Left ventricle myocardium inferior (tissue), 1 donor: ENCODE measurements around the gene KIF25. TPM values are rescaled to one million over a fixed set of nuclear protein-coding genes. Genes with fewer than 3 reads are reported as not detected.
"Not testable (repeated sequence)": the region's sequence is repeated elsewhere in the genome, so short reads cannot be mapped to it uniquely, and the experiment has no call there.

Experiments used
- DNase-seq: peaks from one replicate; pipeline ENCODE4 v3.0.0-alpha.2; 2020
- H3K27ac ChIP-seq: fragments of 200-600 bp; replicated peaks from 2 replicates; pipeline ENCODE4 v1.8.0; 2021
- H3K27me3 ChIP-seq: fragments of 200-600 bp; 2 replicates; pipeline ENCODE4 v1.8.0; 2021; ENCODE audit warnings: low read depth
- H3K36me3 ChIP-seq: fragments of 200-600 bp; 2 replicates; pipeline ENCODE4 v1.8.0; 2021
- H3K4me1 ChIP-seq: fragments of 200-600 bp; 2 replicates; pipeline ENCODE4 v1.8.0; 2021
- H3K4me3 ChIP-seq: fragments of 200-600 bp; 2 replicates; pipeline ENCODE4 v1.8.0; 2021; ENCODE audit warnings: mild to moderate bottlenecking, moderate library complexity
- H3K9me3 ChIP-seq: fragments of 200-600 bp; replicated peaks from 2 replicates; pipeline ENCODE4 v1.8.0; 2021
- intact Hi-C: fragments of 100-400 bp; cut with micrococcal nuclease; formaldehyde crosslinking; loops from one replicate; pipeline ENCODE4 v1.11.0; 2022
- total RNA-seq: library from RNA; stranded (reverse); fragmentation: NEBNext Ultra II Directional; extraction: Animal tissue kit (Norgen Biotek cat#: 25700); gene quantifications from one replicate; pipeline ENCODE4 v1.2.1, GENCODE V29; 2021
- TF ChIP-seq, protein P1 (sequence below): fragments of 200-600 bp; IDR thresholded peaks from 2 replicates; pipeline ENCODE4 v1.8.0; 2021; ENCODE audit warnings: antibody characterized with exemption, mild to moderate bottlenecking, borderline replicate concordance
- donor health status: DM: no; HTN: yes; CAD: no; lungs with severe emphysema.

KIF25 gene
- total RNA-seq, 1 donor from 2014 or later: 0.22 TPM

DNA sequence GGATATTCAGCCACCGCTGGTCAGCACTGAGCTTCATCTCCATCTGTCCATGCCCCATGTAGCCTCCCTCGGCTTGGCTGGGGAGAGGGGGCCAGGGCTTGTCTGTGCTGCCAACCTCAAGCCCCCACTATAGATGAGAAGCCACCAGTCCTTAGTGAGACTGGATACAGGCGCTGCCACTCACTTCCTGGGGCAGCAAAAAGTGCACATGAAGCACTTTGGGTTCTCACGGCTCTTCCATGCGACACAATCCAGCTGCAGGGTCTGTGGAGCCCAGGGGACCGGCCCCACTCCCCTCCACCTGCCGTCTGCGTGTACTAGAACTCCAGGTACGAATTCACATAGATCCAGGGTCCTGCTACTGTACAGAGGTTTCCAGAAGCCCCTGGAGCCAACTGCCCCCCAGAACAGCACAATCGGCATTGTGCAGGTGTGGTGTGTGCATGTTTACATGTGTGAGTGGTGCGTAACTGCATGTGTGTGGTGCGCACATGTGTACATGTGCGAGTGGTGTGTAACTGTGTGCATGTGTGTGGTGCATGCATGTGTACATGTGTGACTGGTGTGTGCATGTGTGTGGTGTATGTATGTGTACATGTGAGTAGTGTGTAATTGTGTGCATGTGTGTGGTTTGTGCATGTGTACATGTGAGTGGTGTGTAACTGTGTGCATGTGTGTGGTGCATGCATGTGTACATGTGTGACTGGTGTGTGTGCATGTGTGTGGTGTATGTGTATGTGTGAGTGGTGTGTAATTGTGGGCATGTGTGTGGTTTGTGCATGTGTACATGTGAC is 76.7 kb downstream of the KIF25 start:
- Histone ChIP-seq H3K36me3 (no peaks in the 10 kb centered on the region), H3K9me3 (no peaks in the 10 kb centered on the region), H3K27ac (no peak overlapping the region), H3K4me3 (no peak overlapping the region), H3K27me3 (no peaks in the 10 kb centered on the region), H3K4me1 (peaks cover 5% of the 10 kb centered on the region)
- no peak for DNase-seq
- intact Hi-C loops: no loop called here
- TF ChIP-seq, protein P1, sequence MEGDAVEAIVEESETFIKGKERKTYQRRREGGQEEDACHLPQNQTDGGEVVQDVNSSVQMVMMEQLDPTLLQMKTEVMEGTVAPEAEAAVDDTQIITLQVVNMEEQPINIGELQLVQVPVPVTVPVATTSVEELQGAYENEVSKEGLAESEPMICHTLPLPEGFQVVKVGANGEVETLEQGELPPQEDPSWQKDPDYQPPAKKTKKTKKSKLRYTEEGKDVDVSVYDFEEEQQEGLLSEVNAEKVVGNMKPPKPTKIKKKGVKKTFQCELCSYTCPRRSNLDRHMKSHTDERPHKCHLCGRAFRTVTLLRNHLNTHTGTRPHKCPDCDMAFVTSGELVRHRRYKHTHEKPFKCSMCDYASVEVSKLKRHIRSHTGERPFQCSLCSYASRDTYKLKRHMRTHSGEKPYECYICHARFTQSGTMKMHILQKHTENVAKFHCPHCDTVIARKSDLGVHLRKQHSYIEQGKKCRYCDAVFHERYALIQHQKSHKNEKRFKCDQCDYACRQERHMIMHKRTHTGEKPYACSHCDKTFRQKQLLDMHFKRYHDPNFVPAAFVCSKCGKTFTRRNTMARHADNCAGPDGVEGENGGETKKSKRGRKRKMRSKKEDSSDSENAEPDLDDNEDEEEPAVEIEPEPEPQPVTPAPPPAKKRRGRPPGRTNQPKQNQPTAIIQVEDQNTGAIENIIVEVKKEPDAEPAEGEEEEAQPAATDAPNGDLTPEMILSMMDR: no peak

DNA sequence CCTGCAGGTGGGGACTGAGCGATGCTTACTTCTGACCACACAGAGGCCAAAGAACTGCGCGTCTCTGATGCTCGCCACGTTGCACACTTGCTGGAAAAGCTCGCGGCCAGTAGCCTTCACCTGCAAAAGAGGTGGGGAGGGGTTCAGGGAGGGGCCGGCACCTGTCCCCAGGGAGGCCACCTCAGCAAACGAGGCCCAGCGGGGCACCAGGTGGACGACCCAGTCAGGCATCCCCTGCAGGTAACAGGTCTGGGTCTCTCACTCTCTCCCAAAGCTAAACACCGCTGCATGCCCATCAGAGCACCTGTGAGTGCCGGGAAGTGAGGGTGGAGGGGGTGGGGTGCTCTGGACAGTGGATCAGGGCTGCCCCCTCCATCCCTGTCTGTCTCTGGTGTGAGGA is 77.7 kb downstream of the KIF25 start:
- no peak overlapping the region for H3K4me3 ChIP-seq
- no peak overlapping the region for H3K27ac ChIP-seq
- H3K9me3 ChIP-seq: no peaks in the 10 kb centered on the region
- intact Hi-C loops: no loop called here
- peaks cover 11% of the 10 kb centered on the region for H3K4me1 ChIP-seq
- TF ChIP-seq, protein P1: no peak
- H3K27me3 ChIP-seq: no peaks in the 10 kb centered on the region
- DNase-seq: no peak
- no peaks in the 10 kb centered on the region for H3K36me3 ChIP-seq

DNA sequence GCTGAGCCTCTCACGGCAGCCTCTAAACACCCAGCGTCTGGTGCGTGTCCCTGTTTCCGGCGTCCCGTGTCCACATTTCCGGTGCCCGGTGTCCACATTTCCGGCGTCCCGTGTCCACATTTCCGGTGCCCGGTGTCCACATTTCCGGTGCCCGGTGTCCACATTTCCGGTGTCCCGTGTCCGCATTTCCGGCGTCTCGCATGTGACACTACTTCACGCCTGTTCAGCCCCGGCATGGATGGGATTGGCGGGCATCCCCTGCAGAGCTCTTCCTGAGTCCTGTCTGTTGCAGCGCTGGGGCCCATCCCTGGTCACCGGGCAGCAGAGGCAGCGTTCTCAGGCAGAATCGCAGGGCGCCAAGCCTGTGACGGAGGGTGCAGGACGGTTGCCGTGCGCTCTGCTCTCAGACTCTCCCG is 78.3 kb downstream of the KIF25 start:
- no peak overlapping the region for H3K4me3 ChIP-seq
- intact Hi-C loops: no loop called here
- no peaks in the 10 kb centered on the region for H3K27me3 ChIP-seq
- H3K9me3 ChIP-seq: no peaks in the 10 kb centered on the region
- no peak overlapping the region for H3K27ac ChIP-seq
- peaks cover 11% of the 10 kb centered on the region for H3K4me1 ChIP-seq
- no peak for DNase-seq
- H3K36me3 ChIP-seq: no peaks in the 10 kb centered on the region
- TF ChIP-seq, protein P1: no peak

DNA sequence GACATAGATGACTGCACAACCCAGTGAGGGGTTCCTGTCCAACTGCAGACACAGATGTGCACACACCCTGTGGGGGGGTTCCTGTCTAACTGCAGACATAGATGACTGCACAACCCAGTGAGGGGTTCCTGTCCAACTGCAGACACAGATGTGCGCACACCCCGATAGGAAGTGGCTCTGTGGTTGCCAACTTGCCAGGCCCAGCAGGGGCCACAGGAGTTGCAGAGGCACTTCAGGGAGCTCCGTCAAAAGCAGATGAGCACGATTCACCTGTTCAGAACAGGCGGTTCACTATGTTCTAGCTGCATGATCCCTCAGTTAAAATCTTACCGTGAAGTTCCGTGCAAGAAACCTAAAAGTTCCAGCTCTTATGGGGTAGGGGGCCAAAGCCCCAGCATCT is 79.9 kb downstream of the KIF25 start:
- H3K4me3 ChIP-seq, H3K27ac ChIP-seq, H3K9me3 ChIP-seq, DNase-seq, H3K36me3 ChIP-seq, H3K27me3 ChIP-seq, intact Hi-C loops: not testable (repeated sequence)
- H3K4me1 ChIP-seq: peaks cover 11% of the 10 kb centered on the region

DNA sequence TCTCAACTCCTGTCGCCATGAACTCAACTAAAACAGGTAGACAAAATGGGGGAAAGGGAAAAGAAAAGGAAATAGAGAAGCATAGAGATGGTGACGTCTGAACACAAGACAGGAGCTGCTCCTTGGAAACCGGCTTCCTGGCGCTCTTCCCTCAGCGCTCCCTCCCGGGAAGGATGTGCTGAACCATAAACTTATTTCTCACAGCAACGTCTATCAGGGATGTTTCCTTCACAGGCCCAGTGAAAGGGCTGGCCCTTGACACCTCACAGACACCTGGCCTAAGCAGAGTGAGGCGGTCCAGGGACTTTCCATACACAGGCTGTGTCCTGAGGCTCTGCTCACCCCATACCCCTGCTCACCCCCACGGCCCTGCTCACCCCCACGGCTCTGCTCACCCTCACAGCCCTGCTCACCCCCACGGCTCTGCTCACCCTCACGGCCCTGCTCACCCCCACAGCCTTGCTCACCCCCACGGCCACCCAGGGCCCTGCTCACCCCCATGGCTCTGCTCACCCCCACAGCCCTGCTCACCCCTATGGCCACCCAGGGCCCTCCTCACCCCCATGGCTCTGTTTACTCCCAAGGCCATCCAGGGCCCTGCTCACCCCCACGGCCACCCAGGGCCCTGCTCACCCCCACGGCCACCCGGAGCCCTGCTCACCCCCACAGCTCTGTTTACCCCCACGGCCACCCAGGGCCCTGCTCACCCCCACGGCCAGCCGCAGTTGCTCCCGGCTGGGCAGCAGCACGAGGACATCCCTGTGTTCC is 80.9 kb downstream of the KIF25 start:
- DNase-seq: no peak
- H3K4me1 ChIP-seq: peaks cover 11% of the 10 kb centered on the region
- TF ChIP-seq, protein P1: no peak
- no peaks in the 10 kb centered on the region for H3K27me3 ChIP-seq
- no peaks in the 10 kb centered on the region for H3K9me3 ChIP-seq
- H3K4me3 ChIP-seq: no peak overlapping the region
- no peaks in the 10 kb centered on the region for H3K36me3 ChIP-seq
- H3K27ac ChIP-seq: no peak overlapping the region
- intact Hi-C loops: no loop called here

DNA sequence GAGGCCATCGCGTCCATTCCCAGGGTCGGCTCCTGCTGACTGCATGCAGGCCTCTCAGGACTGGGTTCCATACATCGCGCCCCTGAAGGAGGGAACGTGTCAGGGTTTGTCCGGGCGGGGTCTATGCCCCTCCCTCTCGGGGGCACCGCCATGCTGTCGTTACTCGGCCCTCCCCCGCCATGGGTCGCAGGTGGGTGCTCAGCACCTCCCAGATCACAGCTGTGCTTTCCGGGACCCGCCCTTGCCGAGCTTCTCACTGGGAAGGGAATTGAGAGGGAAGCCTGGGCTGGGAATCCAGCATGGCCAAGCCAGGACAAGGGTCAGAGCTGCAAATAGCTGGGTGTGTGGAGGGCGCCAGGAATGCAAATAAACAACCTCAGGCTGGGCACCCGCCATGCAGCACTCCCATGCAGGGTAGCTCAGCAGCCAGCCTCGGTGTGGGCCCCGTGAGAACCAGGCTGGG is 81.5 kb downstream of the KIF25 start, which contains the start of gene FRMD1:
TSS of gene FRMD1 (minus strand) at position 270 of the 463 bp plus-strand sequence. CDS start at position 152, 118 bp downstream.
- no peaks in the 10 kb centered on the region for H3K9me3 ChIP-seq
- TF ChIP-seq, protein P1: no peak
- intact Hi-C loops: no loop called here
- H3K36me3 ChIP-seq: no peaks in the 10 kb centered on the region
- no peaks in the 10 kb centered on the region for H3K27me3 ChIP-seq
- no peak within 1 kb of the TSS for H3K27ac ChIP-seq
- peaks cover 11% of the 10 kb centered on the region for H3K4me1 ChIP-seq
- DNase-seq: no peak
- H3K4me3 ChIP-seq: no peak within 1 kb of the TSS
